GM12878 (cell line): ENCODE measurements around the gene ARF5.

Experiments used
- BHLHE40 ChIP-seq, 2 experiments: fragments of 450-650 bp in 1 of 2; IDR thresholded peaks; 2 replicates each; pipeline ENCODE4 v1.6.1; 2011 to 2017; ENCODE audit warnings: low read depth in 2 of 2, borderline replicate concordance in 1 of 2, improper control_type of control experiment in 1 of 2, low read length in 1 of 2, mild to moderate bottlenecking in 1 of 2
- CHD1 ChIP-seq: IDR thresholded peaks from 2 replicates; pipeline ENCODE4 v1.6.1; 2012; ENCODE audit warnings: low read depth, low read length, improper control_type of control experiment
- EP300 ChIP-seq, 2 experiments: fragments of 150-350 bp in 1 of 2; IDR thresholded peaks; 2 replicates each; pipeline ENCODE4 v1.6.1; 2011 to 2012; ENCODE audit warnings: low read depth in 2 of 2, low read length in 2 of 2, borderline replicate concordance in 1 of 2, improper control_type of control experiment in 1 of 2, inconsistent platforms in 1 of 2; ENCODE audit not compliant: control insufficient read depth in 1 of 2
- MXI1 ChIP-seq: fragments of 150-350 bp; IDR thresholded peaks from 2 replicates; pipeline ENCODE4 v1.6.1; 2011; ENCODE audit warnings: low read depth, mild to moderate bottlenecking, inconsistent platforms, low read length, improper control_type of control experiment
- NFIC ChIP-seq: IDR thresholded peaks from 2 replicates; pipeline ENCODE4 v1.6.1; 2012; ENCODE audit warnings: low read depth, mild to moderate bottlenecking, inconsistent platforms, low read length, moderate library complexity
- NR2F1 ChIP-seq: fragments of 450-650 bp; conservative IDR thresholded peaks from 2 replicates; pipeline ENCODE4 v1.6.1; 2017; ENCODE audit warnings: mild to moderate bottlenecking
- RCOR1 ChIP-seq: conservative IDR thresholded peaks from 2 replicates; pipeline ENCODE4 v1.6.1; 2012; ENCODE audit warnings: low read depth, low read length, improper control_type of control experiment
- SUZ12 ChIP-seq: fragments of 200-600 bp; sonication (generic); IDR thresholded peaks from one replicate; pipeline ENCODE4 v1.6.1; 2018; ENCODE audit warnings: antibody characterized with exemption, mild to moderate bottlenecking; ENCODE audit not compliant: unreplicated experiment
- TARDBP ChIP-seq: IDR thresholded peaks from 2 replicates; pipeline ENCODE4 v1.6.1; 2016; ENCODE audit warnings: borderline replicate concordance
- ZZZ3 ChIP-seq: IDR thresholded peaks from 2 replicates; pipeline ENCODE4 v1.6.1; 2011; ENCODE audit warnings: low read depth; ENCODE audit not compliant: control insufficient read depth, insufficient read length
- TF ChIP-seq, protein P1 (sequence below), 3 experiments: IDR thresholded peaks in 2 of 3; conservative IDR thresholded peaks in 1 of 3; 2 replicates each; pipeline ENCODE4 v1.5.1; 2011; ENCODE audit warnings: low read depth in 3 of 3, low read length in 3 of 3, mild to moderate bottlenecking in 3 of 3, control low read depth in 2 of 3, moderate library complexity in 2 of 3, inconsistent platforms in 1 of 3, mixed read lengths in 1 of 3; ENCODE audit not compliant: control insufficient read depth in 2 of 3, insufficient read depth in 1 of 3; ENCODE audit errors: extremely low read depth in 1 of 3
- TF ChIP-seq, protein P2 (sequence below): fragments of 450-650 bp; IDR thresholded peaks from 2 replicates; pipeline ENCODE4 v1.6.1; 2016; ENCODE audit warnings: mild to moderate bottlenecking
- TF ChIP-seq, protein P3 (sequence below): fragments of 450-650 bp; IDR thresholded peaks from 2 replicates; pipeline ENCODE4 v1.6.1; 2017; ENCODE audit warnings: mild to moderate bottlenecking, moderate library complexity
- TF ChIP-seq, protein P4 (sequence below): IDR thresholded peaks from 2 replicates; pipeline ENCODE4 v1.6.1; 2012; ENCODE audit warnings: low read depth, low read length, improper control_type of control experiment

DNA sequence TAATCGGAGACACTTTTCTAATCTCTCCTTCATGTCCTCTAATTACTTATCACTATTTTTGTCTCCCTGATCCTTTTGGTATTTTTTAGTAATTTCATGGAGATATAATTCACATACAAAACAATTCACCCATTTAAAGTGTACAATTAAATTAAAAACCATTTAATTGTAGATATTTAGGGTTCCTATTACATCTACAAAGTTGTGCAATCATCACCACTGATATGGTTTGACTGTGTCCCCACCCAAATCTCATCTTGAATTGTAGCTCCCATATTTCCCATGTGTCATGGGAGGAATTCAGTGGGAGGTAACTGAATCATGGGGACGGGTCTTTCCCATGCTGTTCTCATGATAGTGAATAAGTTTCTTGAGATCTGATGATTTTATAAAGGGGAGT is 31.8 kb upstream of the ARF5 start:
- TF ChIP-seq RCOR1 (no peak), SUZ12 (no peak), CHD1 (no peak), NFIC (no peak), MXI1 (no peak), NR2F1 (no peak), EP300 (IDR thresholded peaks at IDR 0.05; ENCODE audit: borderline replicate concordance in 1 of 2, control insufficient read depth in 1 of 2, low read depth in 2 of 2, low read length in 2 of 2) (no peak), ZZZ3 (no peak), TARDBP (no peak), BHLHE40 (IDR thresholded peaks at IDR 0.05; ENCODE audit: borderline replicate concordance in 1 of 2, low read depth in 2 of 2, low read length in 1 of 2) (no peak)
- TF ChIP-seq, protein P1, sequence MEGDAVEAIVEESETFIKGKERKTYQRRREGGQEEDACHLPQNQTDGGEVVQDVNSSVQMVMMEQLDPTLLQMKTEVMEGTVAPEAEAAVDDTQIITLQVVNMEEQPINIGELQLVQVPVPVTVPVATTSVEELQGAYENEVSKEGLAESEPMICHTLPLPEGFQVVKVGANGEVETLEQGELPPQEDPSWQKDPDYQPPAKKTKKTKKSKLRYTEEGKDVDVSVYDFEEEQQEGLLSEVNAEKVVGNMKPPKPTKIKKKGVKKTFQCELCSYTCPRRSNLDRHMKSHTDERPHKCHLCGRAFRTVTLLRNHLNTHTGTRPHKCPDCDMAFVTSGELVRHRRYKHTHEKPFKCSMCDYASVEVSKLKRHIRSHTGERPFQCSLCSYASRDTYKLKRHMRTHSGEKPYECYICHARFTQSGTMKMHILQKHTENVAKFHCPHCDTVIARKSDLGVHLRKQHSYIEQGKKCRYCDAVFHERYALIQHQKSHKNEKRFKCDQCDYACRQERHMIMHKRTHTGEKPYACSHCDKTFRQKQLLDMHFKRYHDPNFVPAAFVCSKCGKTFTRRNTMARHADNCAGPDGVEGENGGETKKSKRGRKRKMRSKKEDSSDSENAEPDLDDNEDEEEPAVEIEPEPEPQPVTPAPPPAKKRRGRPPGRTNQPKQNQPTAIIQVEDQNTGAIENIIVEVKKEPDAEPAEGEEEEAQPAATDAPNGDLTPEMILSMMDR (IDR thresholded peaks at IDR 0.05 in 2 of 3, conservative IDR thresholded peaks at IDR 0.05 in 1 of 3; ENCODE audit: control insufficient read depth in 2 of 3, extremely low read depth in 1 of 3, insufficient read depth in 1 of 3, low read depth in 3 of 3, low read length in 3 of 3) = no peak
- TF ChIP-seq, protein P2, sequence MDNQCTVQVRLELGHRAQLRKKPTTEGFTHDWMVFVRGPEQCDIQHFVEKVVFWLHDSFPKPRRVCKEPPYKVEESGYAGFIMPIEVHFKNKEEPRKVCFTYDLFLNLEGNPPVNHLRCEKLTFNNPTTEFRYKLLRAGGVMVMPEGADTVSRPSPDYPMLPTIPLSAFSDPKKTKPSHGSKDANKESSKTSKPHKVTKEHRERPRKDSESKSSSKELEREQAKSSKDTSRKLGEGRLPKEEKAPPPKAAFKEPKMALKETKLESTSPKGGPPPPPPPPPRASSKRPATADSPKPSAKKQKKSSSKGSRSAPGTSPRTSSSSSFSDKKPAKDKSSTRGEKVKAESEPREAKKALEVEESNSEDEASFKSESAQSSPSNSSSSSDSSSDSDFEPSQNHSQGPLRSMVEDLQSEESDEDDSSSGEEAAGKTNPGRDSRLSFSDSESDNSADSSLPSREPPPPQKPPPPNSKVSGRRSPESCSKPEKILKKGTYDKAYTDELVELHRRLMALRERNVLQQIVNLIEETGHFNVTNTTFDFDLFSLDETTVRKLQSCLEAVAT = no peak
- TF ChIP-seq, protein P3, sequence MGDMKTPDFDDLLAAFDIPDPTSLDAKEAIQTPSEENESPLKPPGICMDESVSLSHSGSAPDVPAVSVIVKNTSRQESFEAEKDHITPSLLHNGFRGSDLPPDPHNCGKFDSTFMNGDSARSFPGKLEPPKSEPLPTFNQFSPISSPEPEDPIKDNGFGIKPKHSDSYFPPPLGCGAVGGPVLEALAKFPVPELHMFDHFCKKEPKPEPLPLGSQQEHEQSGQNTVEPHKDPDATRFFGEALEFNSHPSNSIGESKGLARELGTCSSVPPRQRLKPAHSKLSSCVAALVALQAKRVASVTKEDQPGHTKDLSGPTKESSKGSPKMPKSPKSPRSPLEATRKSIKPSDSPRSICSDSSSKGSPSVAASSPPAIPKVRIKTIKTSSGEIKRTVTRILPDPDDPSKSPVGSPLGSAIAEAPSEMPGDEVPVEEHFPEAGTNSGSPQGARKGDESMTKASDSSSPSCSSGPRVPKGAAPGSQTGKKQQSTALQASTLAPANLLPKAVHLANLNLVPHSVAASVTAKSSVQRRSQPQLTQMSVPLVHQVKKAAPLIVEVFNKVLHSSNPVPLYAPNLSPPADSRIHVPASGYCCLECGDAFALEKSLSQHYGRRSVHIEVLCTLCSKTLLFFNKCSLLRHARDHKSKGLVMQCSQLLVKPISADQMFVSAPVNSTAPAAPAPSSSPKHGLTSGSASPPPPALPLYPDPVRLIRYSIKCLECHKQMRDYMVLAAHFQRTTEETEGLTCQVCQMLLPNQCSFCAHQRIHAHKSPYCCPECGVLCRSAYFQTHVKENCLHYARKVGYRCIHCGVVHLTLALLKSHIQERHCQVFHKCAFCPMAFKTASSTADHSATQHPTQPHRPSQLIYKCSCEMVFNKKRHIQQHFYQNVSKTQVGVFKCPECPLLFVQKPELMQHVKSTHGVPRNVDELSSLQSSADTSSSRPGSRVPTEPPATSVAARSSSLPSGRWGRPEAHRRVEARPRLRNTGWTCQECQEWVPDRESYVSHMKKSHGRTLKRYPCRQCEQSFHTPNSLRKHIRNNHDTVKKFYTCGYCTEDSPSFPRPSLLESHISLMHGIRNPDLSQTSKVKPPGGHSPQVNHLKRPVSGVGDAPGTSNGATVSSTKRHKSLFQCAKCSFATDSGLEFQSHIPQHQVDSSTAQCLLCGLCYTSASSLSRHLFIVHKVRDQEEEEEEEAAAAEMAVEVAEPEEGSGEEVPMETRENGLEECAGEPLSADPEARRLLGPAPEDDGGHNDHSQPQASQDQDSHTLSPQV = no peak
- TF ChIP-seq, protein P4, sequence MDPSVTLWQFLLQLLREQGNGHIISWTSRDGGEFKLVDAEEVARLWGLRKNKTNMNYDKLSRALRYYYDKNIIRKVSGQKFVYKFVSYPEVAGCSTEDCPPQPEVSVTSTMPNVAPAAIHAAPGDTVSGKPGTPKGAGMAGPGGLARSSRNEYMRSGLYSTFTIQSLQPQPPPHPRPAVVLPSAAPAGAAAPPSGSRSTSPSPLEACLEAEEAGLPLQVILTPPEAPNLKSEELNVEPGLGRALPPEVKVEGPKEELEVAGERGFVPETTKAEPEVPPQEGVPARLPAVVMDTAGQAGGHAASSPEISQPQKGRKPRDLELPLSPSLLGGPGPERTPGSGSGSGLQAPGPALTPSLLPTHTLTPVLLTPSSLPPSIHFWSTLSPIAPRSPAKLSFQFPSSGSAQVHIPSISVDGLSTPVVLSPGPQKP = no peak
